ENCODE measurements around the gene AMHR2.

DNA sequence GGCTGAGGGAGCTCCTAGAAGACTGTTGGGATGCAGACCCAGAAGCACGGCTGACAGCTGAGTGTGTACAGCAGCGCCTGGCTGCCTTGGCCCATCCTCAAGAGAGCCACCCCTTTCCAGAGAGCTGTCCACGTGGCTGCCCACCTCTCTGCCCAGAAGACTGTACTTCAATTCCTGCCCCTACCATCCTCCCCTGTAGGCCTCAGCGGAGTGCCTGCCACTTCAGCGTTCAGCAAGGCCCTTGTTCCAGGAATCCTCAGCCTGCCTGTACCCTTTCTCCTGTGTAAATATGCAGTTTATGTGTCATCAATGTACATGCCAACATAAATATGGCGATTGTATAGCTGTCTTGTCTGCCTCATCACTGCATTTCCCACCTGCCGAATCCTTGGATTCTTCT is 7.5 kb downstream of the AMHR2 start:
- TF ChIP-seq, protein P1, sequence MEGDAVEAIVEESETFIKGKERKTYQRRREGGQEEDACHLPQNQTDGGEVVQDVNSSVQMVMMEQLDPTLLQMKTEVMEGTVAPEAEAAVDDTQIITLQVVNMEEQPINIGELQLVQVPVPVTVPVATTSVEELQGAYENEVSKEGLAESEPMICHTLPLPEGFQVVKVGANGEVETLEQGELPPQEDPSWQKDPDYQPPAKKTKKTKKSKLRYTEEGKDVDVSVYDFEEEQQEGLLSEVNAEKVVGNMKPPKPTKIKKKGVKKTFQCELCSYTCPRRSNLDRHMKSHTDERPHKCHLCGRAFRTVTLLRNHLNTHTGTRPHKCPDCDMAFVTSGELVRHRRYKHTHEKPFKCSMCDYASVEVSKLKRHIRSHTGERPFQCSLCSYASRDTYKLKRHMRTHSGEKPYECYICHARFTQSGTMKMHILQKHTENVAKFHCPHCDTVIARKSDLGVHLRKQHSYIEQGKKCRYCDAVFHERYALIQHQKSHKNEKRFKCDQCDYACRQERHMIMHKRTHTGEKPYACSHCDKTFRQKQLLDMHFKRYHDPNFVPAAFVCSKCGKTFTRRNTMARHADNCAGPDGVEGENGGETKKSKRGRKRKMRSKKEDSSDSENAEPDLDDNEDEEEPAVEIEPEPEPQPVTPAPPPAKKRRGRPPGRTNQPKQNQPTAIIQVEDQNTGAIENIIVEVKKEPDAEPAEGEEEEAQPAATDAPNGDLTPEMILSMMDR (conservative IDR thresholded peaks at IDR 0.05 in 1 of 2, IDR thresholded peaks at IDR 0.05 in 1 of 2; ENCODE audit: extremely low read depth in 1 of 2, insufficient read depth in 1 of 2, low read depth in 1 of 2, low read length in 2 of 2), result no peak
- TF ChIP-seq EZH2 (IDR thresholded peaks at IDR 0.05; ENCODE audit: borderline replicate concordance, low read length), result no peak
